Endothelial cell of umbilical vein (primary cell): ENCODE results near the gene NEB. TPM values are rescaled to one million over a fixed set of nuclear protein-coding genes. Genes with fewer than 3 reads are reported as not detected.

Experiments used
- BruUV-seq: library from RNA; stranded (reverse); fragments of 400-500 nt; replicated peaks from 2 replicates; lab custom pipeline; 2021; lab: Mats Ljungman, UMichigan
- CTCF ChIA-PET: fragments of 300-600, 350-600 bp; sonication (Branson Sonifier 250); formaldehyde crosslinking; loops from one replicate; lab custom pipeline; 2021; ENCODE audit warnings: antibody characterized with exemption, inconsistent platforms; lab: Charles Lee
- POLR2A ChIA-PET: fragments of 300-600, 350-600 bp; sonication (Branson Sonifier 250); formaldehyde crosslinking; loops from one replicate; lab custom pipeline; 2021; ENCODE audit warnings: antibody characterized with exemption, inconsistent platforms; lab: Charles Lee
- DNase-seq: peaks from one replicate; pipeline ENCODE4 v3.0.0-alpha.2; 2011; ENCODE audit warnings: low read depth, low spot score
- FAIRE-seq: peaks from 2 replicates; lab custom pipeline; 2011; peaks lifted over from hg19 to GRCh38; lab: Jason Lieb, UNC
- H2AFZ ChIP-seq: 2 replicates; pipeline ENCODE4 v1.6.0; 2012; ENCODE audit warnings: low read depth, low read length, control low read depth, inconsistent platforms
- H3K27ac ChIP-seq: 2 replicates; pipeline ENCODE4 v1.5.1; 2011; ENCODE audit warnings: low read depth, mild to moderate bottlenecking, control low read depth, low read length, moderate library complexity; ENCODE audit not compliant: insufficient read depth
- H3K27me3 ChIP-seq, 2 experiments: 2 replicates each; pipeline versions ENCODE4 v1.6.0 to v1.6.1; 2011; ENCODE audit warnings: low read length in 2 of 2, mixed read lengths in 1 of 2; ENCODE audit not compliant: control insufficient read depth in 2 of 2, insufficient read depth in 2 of 2
- H3K36me3 ChIP-seq, 2 experiments: 2 replicates in 1 of 2; 3 replicates in 1 of 2; pipeline ENCODE4 v1.5.1; 2011; ENCODE audit warnings: low read length in 2 of 2, mild to moderate bottlenecking in 1 of 2, moderate library complexity in 1 of 2; ENCODE audit not compliant: control insufficient read depth in 2 of 2, insufficient read depth in 2 of 2; ENCODE audit errors: extremely low read depth in 1 of 2
- H3K4me1 ChIP-seq: 3 replicates; pipeline ENCODE4 v1.5.1; 2011; ENCODE audit warnings: mild to moderate bottlenecking, low read length; ENCODE audit not compliant: control insufficient read depth, insufficient read depth; ENCODE audit errors: extremely low read depth
- H3K4me2 ChIP-seq: 2 replicates; pipeline ENCODE4 v1.6.1; 2011; ENCODE audit warnings: low read length, control low read depth, mixed read lengths; ENCODE audit not compliant: insufficient read depth
- H3K4me3 ChIP-seq, 3 experiments: fragments of 200-600 bp in 1 of 3; sonication (generic), shearing (Covaris generic) in 1 of 3; replicated peaks in 1 of 3; 2 replicates each; pipeline ENCODE4 v1.5.1; 2011 to 2016; ENCODE audit warnings: control low read depth in 3 of 3, low read length in 3 of 3, mild to moderate bottlenecking in 2 of 3, inconsistent platforms in 1 of 3, low read depth in 1 of 3, moderate library complexity in 1 of 3; ENCODE audit not compliant: insufficient read depth in 1 of 3
- H3K79me2 ChIP-seq: 2 replicates; pipeline ENCODE4 v1.6.0; 2012; ENCODE audit warnings: low read length, inconsistent platforms; ENCODE audit not compliant: control insufficient read depth, insufficient read depth
- H3K9ac ChIP-seq: replicated peaks from 2 replicates; pipeline ENCODE3; 2011; ENCODE audit warnings: low read length, control low read depth; ENCODE audit not compliant: insufficient read depth; ENCODE audit errors: extremely low read depth
- H3K9me1 ChIP-seq: replicated peaks from 3 replicates; pipeline ENCODE4 v1.6.0; 2011; ENCODE audit warnings: mild to moderate bottlenecking, low read length; ENCODE audit not compliant: control insufficient read depth, insufficient read depth; ENCODE audit errors: extremely low read depth
- H3K9me3 ChIP-seq: replicated peaks from 2 replicates; pipeline ENCODE4 v1.5.1; 2012; ENCODE audit warnings: low read length, inconsistent platforms; ENCODE audit not compliant: control insufficient read depth, insufficient read depth
- H4K20me1 ChIP-seq: replicated peaks from 2 replicates; pipeline ENCODE3; 2011; ENCODE audit warnings: mild to moderate bottlenecking, low read length; ENCODE audit not compliant: control insufficient read depth, insufficient read depth; ENCODE audit errors: extremely low read depth
- EZH2 ChIP-seq: IDR thresholded peaks from 2 replicates; pipeline ENCODE4 v1.6.1; 2012; ENCODE audit warnings: borderline replicate concordance, low read depth, mild to moderate bottlenecking, moderate library complexity, low read length, inconsistent platforms; ENCODE audit not compliant: severe bottlenecking
- FOS ChIP-seq: IDR thresholded peaks from 2 replicates; pipeline ENCODE4 v1.6.1; 2011; ENCODE audit warnings: mild to moderate bottlenecking, low read length, moderate library complexity, borderline replicate concordance; ENCODE audit not compliant: insufficient read depth
- GATA2 ChIP-seq: IDR thresholded peaks from 2 replicates; pipeline ENCODE4 v1.7.0; 2011; ENCODE audit warnings: low read depth, mild to moderate bottlenecking, moderate library complexity, mixed read lengths, low read length; ENCODE audit not compliant: insufficient read length, insufficient read depth
- JUN ChIP-seq: IDR thresholded peaks from 2 replicates; pipeline ENCODE4 v1.6.1; 2011; ENCODE audit warnings: borderline replicate concordance, low read depth; ENCODE audit not compliant: insufficient read length, insufficient read depth
- MAX ChIP-seq: IDR thresholded peaks from 2 replicates; pipeline ENCODE4 v1.6.1; 2011; ENCODE audit not compliant: insufficient read depth, insufficient read length
- MYC ChIP-seq: IDR thresholded peaks from one replicate; pipeline ENCODE4 v1.6.1; 2011; ENCODE audit warnings: mild to moderate bottlenecking, low read depth, low read length
- POLR2A ChIP-seq: IDR thresholded peaks from 2 replicates; pipeline ENCODE4 v1.6.1; 2012; ENCODE audit warnings: low read depth, mild to moderate bottlenecking, control low read depth, low read length
- POLR2AphosphoS5 ChIP-seq: IDR thresholded peaks from 2 replicates; pipeline ENCODE4 v1.6.1; 2012; ENCODE audit warnings: low read depth, mild to moderate bottlenecking, control low read depth, low read length, moderate library complexity; ENCODE audit not compliant: insufficient read depth
- dilution Hi-C: fragments of 300-500 bp; cut with MboI; formaldehyde crosslinking; loops from one replicate; pipeline ENCODE4 v1.15.0; 2019; ENCODE audit warnings: low sequenced_read_pairs; ENCODE audit not compliant: extremely low pct_ligation_motif_present
- intact Hi-C: fragments of 100-400 bp; cut with micrococcal nuclease; formaldehyde crosslinking; loops from one replicate; pipeline ENCODE4 v1.10.0; 2022
- polyA plus RNA-seq, 4 experiments: library from polyadenylated mRNA; depleted of rRNA in 3 of 4; stranded (reverse) in 3 of 4; unstranded in 1 of 4; fragments of >200 nt; gene quantifications; 2 replicates each; pipeline versions ENCODE4 v1.2.1 to v1.2.3, GENCODE V29; 2011 to 2012; ENCODE audit warnings: missing spikeins in 1 of 4
- total RNA-seq: library from RNA; stranded (reverse); gene quantifications from 2 replicates; pipeline ENCODE4 v1.2.3, GENCODE V29; 2021
- TF ChIP-seq, protein P1 (sequence below), 2 donors: IDR thresholded peaks; 1 replicate in 1 of 2; 2 replicates in 1 of 2; pipeline ENCODE4 v1.5.1; 2011; ENCODE audit warnings: low read length in 2 of 2, mild to moderate bottlenecking in 2 of 2, moderate library complexity in 2 of 2, control low read depth in 1 of 2, inconsistent platforms in 1 of 2, low read depth in 1 of 2; ENCODE audit not compliant: insufficient read depth in 1 of 2; ENCODE audit errors: extremely low read depth in 1 of 2

NEB gene
- total and polyA plus RNA-seq, 2 donors (not counting 3 experiments of a cell fraction or from before 2014, with no cell fraction given), result 0.84 to 1.8 TPM

DNA sequence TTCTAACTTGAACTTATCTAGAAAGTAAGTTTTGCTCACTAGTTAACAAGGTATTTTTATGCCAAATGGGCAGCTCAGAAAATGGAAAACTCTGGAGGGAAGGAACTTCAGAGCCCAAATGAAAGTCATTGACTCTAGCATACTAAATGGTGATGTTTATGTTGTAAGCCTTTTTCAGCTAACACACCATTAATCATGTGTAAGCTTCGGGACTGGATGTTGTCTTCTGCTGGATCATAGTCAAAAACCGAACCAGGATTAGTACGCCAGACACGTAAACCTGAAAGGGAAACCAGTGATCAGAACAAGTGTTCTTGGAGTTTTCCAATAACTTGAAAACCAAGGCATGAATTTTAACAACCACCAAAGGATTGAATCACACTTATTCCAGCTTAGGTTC lies 242.8 kb downstream of the NEB start:
- intact Hi-C loops, result no loop called here
- H3K4me3 ChIP-seq, result no peak overlapping the region
- dilution Hi-C loops, result no loop called here
- H3K4me2 ChIP-seq, result no peak overlapping the region
- H4K20me1 ChIP-seq, result no peaks in the 10 kb centered on the region
- no peaks in the 10 kb centered on the region for H3K79me2 ChIP-seq
- ChIA-PET CTCF (no interaction called here), POLR2A (no interaction called here)
- H2AFZ ChIP-seq, result no peak overlapping the region
- H3K4me1 ChIP-seq, result no peaks in the 10 kb centered on the region
- H3K9ac ChIP-seq, result no peak overlapping the region
- no peak for DNase-seq
- TF ChIP-seq POLR2AphosphoS5 (no peak), EZH2 (no peak), GATA2 (no peak), MAX (no peak), FOS (no peak), POLR2A (no peak), JUN (no peak), MYC (no peak)
- TF ChIP-seq, protein P1, sequence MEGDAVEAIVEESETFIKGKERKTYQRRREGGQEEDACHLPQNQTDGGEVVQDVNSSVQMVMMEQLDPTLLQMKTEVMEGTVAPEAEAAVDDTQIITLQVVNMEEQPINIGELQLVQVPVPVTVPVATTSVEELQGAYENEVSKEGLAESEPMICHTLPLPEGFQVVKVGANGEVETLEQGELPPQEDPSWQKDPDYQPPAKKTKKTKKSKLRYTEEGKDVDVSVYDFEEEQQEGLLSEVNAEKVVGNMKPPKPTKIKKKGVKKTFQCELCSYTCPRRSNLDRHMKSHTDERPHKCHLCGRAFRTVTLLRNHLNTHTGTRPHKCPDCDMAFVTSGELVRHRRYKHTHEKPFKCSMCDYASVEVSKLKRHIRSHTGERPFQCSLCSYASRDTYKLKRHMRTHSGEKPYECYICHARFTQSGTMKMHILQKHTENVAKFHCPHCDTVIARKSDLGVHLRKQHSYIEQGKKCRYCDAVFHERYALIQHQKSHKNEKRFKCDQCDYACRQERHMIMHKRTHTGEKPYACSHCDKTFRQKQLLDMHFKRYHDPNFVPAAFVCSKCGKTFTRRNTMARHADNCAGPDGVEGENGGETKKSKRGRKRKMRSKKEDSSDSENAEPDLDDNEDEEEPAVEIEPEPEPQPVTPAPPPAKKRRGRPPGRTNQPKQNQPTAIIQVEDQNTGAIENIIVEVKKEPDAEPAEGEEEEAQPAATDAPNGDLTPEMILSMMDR (IDR thresholded peaks at IDR 0.05; ENCODE audit: extremely low read depth in 1 of 2, insufficient read depth in 1 of 2, low read depth in 1 of 2, low read length in 2 of 2), result no peak
- FAIRE-seq, result no peak
- H3K27ac ChIP-seq, result no peak overlapping the region
- no peaks in the 10 kb centered on the region for H3K9me3 ChIP-seq
- no peaks in the 10 kb centered on the region for H3K36me3 ChIP-seq
- no peaks in the 10 kb centered on the region for H3K27me3 ChIP-seq
- BruUV-seq, result no TSS peak
- no peaks in the 10 kb centered on the region for H3K9me1 ChIP-seq
